Measurements from ENCODE around the gene MSI1. TPM values are rescaled to one million over a fixed set of nuclear protein-coding genes. Genes with fewer than 3 reads are reported as not detected.

The MSI1 gene
- total RNA-seq, 2 donors from 2014 or later = 0.66 to 1.3 TPM

DNA sequence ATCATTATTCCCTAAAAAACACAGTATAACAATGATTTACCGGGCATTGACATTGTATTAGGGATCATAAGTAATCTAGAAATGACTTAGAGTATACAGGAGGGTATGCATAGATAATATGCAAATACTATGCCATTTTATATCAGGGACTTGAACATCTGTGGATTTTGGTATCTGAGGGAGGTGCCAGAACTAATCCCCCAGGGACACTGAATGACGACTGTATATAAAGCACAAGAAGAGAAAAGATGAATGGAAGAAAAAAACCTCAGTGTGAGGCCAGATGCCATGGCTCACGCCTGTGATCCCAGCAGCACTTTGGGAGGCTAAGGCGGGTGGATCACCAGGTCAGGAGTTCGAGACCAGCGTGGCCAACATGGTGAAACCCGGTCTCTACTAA is 43.5 kb upstream of the MSI1 start:
- intact Hi-C loops (cut with DNase I) = no loop called here
- Histone ChIP-seq H3K27ac (no peak overlapping the region), H3K4me1 (peaks cover 11% of the 10 kb centered on the region), H3K36me3 (replicated peaks in 1 of 2; ENCODE audit: insufficient read depth in 1 of 2, low read depth in 2 of 2) (no peaks in the 10 kb centered on the region), H3K4me3 (no peak overlapping the region), H3K27me3 (no peaks in the 10 kb centered on the region), H3K9me3 (no peaks in the 10 kb centered on the region)
- no peak for ATAC-seq
- TF ChIP-seq, protein P1, sequence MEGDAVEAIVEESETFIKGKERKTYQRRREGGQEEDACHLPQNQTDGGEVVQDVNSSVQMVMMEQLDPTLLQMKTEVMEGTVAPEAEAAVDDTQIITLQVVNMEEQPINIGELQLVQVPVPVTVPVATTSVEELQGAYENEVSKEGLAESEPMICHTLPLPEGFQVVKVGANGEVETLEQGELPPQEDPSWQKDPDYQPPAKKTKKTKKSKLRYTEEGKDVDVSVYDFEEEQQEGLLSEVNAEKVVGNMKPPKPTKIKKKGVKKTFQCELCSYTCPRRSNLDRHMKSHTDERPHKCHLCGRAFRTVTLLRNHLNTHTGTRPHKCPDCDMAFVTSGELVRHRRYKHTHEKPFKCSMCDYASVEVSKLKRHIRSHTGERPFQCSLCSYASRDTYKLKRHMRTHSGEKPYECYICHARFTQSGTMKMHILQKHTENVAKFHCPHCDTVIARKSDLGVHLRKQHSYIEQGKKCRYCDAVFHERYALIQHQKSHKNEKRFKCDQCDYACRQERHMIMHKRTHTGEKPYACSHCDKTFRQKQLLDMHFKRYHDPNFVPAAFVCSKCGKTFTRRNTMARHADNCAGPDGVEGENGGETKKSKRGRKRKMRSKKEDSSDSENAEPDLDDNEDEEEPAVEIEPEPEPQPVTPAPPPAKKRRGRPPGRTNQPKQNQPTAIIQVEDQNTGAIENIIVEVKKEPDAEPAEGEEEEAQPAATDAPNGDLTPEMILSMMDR (IDR thresholded peaks at IDR 0.05) = no peak
- no peak for TF ChIP-seq POLR2A (IDR thresholded peaks at IDR 0.05)
- 86 to 87% methylated on average over 7 of the region's 7 CpGs for WGBS, 2 donors
- DNase-seq = no peak

DNA sequence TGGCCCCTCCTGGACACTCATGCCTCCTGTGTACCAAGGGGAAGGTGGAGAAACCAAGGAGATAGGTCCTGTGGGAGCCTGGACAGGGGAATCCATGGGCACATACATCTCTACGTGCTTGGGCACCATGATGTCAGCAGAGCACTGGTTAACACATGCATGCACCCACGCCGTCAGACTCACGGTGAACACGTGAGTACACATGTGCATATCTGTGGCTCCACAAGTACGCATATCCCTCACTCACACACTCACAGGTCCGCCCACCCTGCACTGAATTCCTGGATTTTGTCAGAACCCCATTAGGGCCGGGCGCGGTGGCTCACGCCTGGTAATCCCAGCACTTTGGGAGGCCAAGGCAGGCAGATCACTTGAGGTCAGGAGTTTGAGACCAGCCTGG is 39.8 kb upstream of the MSI1 start:
- H3K27ac ChIP-seq = no peak overlapping the region
- ATAC-seq = no peak
- TF ChIP-seq, protein P1 (IDR thresholded peaks at IDR 0.05) = no peak
- TF ChIP-seq POLR2A (IDR thresholded peaks at IDR 0.05) = no peak
- intact Hi-C loops (cut with DNase I) = no loop called here
- H3K36me3 ChIP-seq (replicated peaks in 1 of 2; ENCODE audit: insufficient read depth in 1 of 2, low read depth in 2 of 2) = no peaks in the 10 kb centered on the region
- 88 to 95% methylated on average over 11 of the region's 11 CpGs for WGBS, 2 donors
- peaks cover 5% of the 10 kb centered on the region for H3K4me1 ChIP-seq
- H3K4me3 ChIP-seq = no peak overlapping the region
- H3K9me3 ChIP-seq = no peaks in the 10 kb centered on the region
- H3K27me3 ChIP-seq = no peaks in the 10 kb centered on the region
- no peak for DNase-seq

DNA sequence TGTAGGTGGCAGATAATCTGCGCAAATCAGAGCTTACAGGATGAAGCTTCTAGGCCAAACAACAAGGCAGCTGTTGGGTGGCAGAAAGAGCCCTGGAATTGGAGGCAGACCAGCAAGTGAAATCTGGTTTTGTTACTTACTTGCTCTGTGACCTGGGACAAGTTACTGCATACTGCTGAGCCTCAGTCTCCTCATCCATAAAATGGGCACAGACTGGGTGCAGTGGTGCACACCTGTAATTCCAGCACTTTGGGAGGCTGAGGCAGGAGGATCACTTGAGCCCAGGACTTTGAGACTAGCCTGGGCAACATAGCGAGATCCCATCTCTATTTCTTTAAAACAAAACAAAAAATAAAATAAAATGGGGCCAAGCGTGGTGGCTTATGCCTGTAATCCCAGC is 37.6 kb upstream of the MSI1 start:
- 90 to 92% methylated on average over 3 of the region's 3 CpGs for WGBS, 2 donors

DNA sequence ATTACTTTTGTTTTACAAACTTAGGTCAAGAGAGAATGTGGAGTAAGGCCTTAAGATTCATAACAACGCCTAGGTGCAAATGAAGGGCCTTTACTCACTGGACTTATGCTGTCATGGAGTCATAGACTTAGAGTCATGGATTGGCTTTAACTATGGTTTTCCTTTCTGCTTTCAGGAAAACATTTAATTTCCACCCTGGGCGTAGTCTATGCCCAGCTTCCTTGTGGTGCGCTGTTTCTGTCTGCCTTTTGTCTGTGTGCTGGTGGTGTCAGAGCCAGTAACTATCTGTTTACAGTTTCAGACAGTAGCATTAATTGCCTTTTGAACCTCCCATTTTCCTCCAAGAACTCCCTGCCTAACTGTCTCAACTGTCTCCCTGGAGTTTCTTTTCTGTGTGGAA is 37.1 kb upstream of the MSI1 start:
- TF ChIP-seq, protein P1 (IDR thresholded peaks at IDR 0.05) = no peak
- no peak for TF ChIP-seq POLR2A (IDR thresholded peaks at IDR 0.05)
- no peak for ATAC-seq
- H3K9me3 ChIP-seq = no peaks in the 10 kb centered on the region
- 74 to 98% methylated on average over 3 of the region's 3 CpGs for WGBS, 2 donors
- no peak overlapping the region for H3K27ac ChIP-seq
- intact Hi-C loops (cut with DNase I) = no loop called here
- no peaks in the 10 kb centered on the region for H3K27me3 ChIP-seq
- H3K36me3 ChIP-seq (replicated peaks in 1 of 2; ENCODE audit: insufficient read depth in 1 of 2, low read depth in 2 of 2) = no peaks in the 10 kb centered on the region
- no peaks in the 10 kb centered on the region for H3K4me1 ChIP-seq
- DNase-seq = no peak
- no peak overlapping the region for H3K4me3 ChIP-seq

More for the DNA sequence above, 37.6 kb upstream of the MSI1 start:
- ATAC-seq = no peak
- Histone ChIP-seq H3K4me3 (no peak overlapping the region), H3K36me3 (replicated peaks in 1 of 2; ENCODE audit: insufficient read depth in 1 of 2, low read depth in 2 of 2) (no peaks in the 10 kb centered on the region), H3K4me1 (no peaks in the 10 kb centered on the region), H3K27ac (no peak overlapping the region), H3K9me3 (no peaks in the 10 kb centered on the region), H3K27me3 (no peaks in the 10 kb centered on the region)
- DNase-seq = no peak
- no peak for TF ChIP-seq POLR2A (IDR thresholded peaks at IDR 0.05)
- TF ChIP-seq, protein P1 (IDR thresholded peaks at IDR 0.05) = no peak
- intact Hi-C loops (cut with DNase I) = no loop called here

DNA sequence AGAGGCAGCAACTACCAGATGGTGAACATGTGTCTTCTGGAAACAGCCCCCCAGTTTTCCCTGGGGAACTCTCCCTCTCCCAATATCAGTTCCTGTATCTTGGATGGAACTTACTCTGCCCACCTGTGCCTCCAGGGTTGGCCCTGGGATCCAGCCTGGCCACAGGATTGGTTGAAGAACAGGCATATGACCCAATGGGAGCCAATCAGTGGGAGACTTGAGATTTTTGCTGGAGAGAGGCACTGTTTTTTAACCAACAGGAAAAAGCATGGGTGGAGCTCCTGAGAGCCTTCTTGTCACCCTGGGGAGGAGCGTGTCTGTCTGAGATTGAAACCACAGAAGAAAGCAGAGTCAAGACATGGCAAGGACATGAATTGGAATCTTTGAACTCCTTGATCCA is 35.3 kb upstream of the MSI1 start:
- Histone ChIP-seq H3K9me3 (no peaks in the 10 kb centered on the region), H3K36me3 (replicated peaks in 1 of 2; ENCODE audit: insufficient read depth in 1 of 2, low read depth in 2 of 2) (no peaks in the 10 kb centered on the region), H3K27ac (no peak overlapping the region), H3K27me3 (no peaks in the 10 kb centered on the region), H3K4me3 (no peak overlapping the region), H3K4me1 (no peaks in the 10 kb centered on the region)
- TF ChIP-seq, protein P1 (IDR thresholded peaks at IDR 0.05) = no peak
- TF ChIP-seq POLR2A (IDR thresholded peaks at IDR 0.05) = no peak
- ATAC-seq (no peak), DNase-seq (no peak)
- WGBS, 2 donors = 88 to 95% methylated on average over 1 of the region's 1 CpG
- intact Hi-C loops (cut with DNase I) = no loop called here

Measured in body of pancreas (tissue), 4 donors.